Prostate gland (tissue), 2 donors: ENCODE measurements around the gene TNFSF9. TPM values are rescaled to one million over a fixed set of nuclear protein-coding genes. Genes with fewer than 3 reads are reported as not detected.

Source experiments
- DNase-seq: peaks from one replicate; pipeline ENCODE4 v3.0.0-alpha.2; 2019; ENCODE audit warnings: low spot score
- H3K27ac ChIP-seq, 2 donors: fragments of 200-600 bp; sonication (generic); 2 replicates each; pipeline ENCODE4 v1.5.1; 2017 to 2019
- H3K27me3 ChIP-seq: fragments of 200-600 bp; sonication (generic); replicated peaks from 2 replicates; pipeline ENCODE4 v1.5.1; 2019; ENCODE audit not compliant: insufficient read depth
- H3K36me3 ChIP-seq, 2 donors: fragments of 200-600 bp; sonication (generic); 1 replicate in 1 of 2; 2 replicates in 1 of 2; pipeline versions ENCODE4 v1.5.1 to v1.8.1; 2017 to 2019
- H3K4me1 ChIP-seq: fragments of 200-600 bp; sonication (generic); replicated peaks from 2 replicates; pipeline ENCODE4 v1.5.1; 2019
- H3K4me3 ChIP-seq, 2 donors: fragments of 200-600 bp; sonication (generic); 2 replicates each; pipeline ENCODE4 v1.5.1; 2017 to 2019
- H3K9me3 ChIP-seq: fragments of 200-600 bp; sonication (generic); 2 replicates; pipeline ENCODE4 v1.5.1; 2017
- POLR2A ChIP-seq: fragments of 450-650 bp; IDR thresholded peaks from one replicate; pipeline ENCODE4 v1.6.1; 2016; ENCODE audit warnings: antibody characterized with exemption, mild to moderate bottlenecking
- POLR2AphosphoS5 ChIP-seq: sonication (generic); formaldehyde crosslinking; IDR thresholded peaks from one replicate; pipeline ENCODE4 v1.6.1; 2017; ENCODE audit warnings: antibody characterized with exemption
- WGBS: methylation state at CpG from one replicate; pipeline ENCODE4 v1.1.5; 2018; 5-methylcytosine and 5-hydroxymethylcytosine counted together
- intact Hi-C: fragments of 100-400 bp; cut with DNase I; formaldehyde crosslinking; loops from one replicate; pipeline ENCODE4 v1.14.2; 2022
- total RNA-seq, 2 donors: library from RNA; depleted of rRNA; stranded (reverse); fragments of >200 nt; gene quantifications; one replicate each; pipeline ENCODE4 v1.1.0, GENCODE V29; 2016
- TF ChIP-seq, protein P1 (sequence below), 4 experiments: fragments of 200-600 bp in 2 of 4; fragments of 450-650 bp in 2 of 4; sonication (generic) in 2 of 4; IDR thresholded peaks; 1 replicate in 3 of 4; 2 replicates in 1 of 4; pipeline ENCODE4 v1.5.1; 2016 to 2019; ENCODE audit warnings: antibody characterized with exemption in 4 of 4, mild to moderate bottlenecking in 2 of 4, moderate library complexity in 2 of 4

The TNFSF9 gene
- total RNA-seq, 2 donors from 2014 or later: 4.5 TPM; not detected in 1

DNA sequence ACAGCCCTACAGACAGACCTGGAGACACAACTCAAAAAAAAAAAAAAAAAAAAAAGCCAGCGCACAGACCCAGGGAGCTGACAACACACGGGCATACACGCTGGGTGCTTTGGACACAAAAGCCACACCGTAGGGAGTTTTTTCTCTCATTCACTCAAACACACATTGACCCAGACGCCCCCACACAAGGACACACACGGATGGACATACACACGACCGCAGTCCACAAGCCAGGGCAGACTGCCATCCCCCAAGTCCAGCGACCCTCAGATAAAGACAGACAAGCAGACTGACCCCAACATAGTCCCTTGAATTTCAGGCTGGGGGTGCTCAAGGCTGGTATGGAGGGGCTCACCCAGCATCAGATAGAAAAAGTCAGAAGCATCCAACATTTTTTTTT is 16.7 kb upstream of the TNFSF9 start:
- DNase-seq: no peak
- 73% methylated on average over 9 of the region's 9 CpGs for WGBS
- intact Hi-C loops: no loop called here

DNA sequence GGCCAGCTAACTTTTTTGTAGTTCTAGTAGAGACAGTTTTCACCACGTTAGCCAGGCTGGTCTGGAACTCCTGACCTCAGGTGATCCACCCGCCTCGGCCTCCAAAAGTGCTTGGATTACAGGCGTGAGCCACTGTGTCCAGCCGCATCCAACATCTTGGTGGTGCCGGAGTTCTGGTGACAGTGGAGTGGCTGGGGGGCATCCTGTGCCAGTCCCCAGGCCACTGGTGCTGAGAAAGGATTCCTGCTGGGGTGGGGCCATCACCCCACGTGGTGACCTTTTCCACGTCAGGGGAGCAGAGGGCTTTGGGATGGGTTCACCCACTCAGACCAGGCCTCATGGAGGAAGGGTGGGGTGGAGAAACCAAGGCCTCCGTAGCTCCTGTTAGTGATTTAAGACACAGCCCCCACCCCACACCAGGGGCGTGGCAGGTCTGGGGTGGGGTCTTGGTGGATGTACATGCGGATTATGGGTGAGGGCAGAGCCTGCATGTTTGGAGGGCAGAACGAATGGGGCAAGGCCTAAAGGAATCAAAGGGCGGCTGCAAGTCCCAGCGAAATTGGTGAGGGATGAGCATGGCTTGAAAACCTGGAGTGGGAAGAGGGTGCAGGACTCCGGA is 15.8 kb upstream of the TNFSF9 start:
- 90% methylated on average over 15 of the region's 15 CpGs for WGBS
- no peaks in the 10 kb centered on the region for H3K4me1 ChIP-seq
- no peak overlapping the region for H3K4me3 ChIP-seq
- no peak for TF ChIP-seq POLR2AphosphoS5
- DNase-seq: no peak
- intact Hi-C loops: loop anchor here (5.0 kb wide), 1 partner anchor 117 kb away; no protein-coding TSS in a partner anchor
- H3K36me3 ChIP-seq: no peaks in the 10 kb centered on the region
- no peak overlapping the region for H3K27ac ChIP-seq
- no peaks in the 10 kb centered on the region for H3K9me3 ChIP-seq
- no peaks in the 10 kb centered on the region for H3K27me3 ChIP-seq

More for the DNA sequence above, 16.7 kb upstream of the TNFSF9 start:
- no peaks in the 10 kb centered on the region for H3K9me3 ChIP-seq
- TF ChIP-seq POLR2AphosphoS5 (no peak), POLR2A (no peak)
- TF ChIP-seq, protein P1, sequence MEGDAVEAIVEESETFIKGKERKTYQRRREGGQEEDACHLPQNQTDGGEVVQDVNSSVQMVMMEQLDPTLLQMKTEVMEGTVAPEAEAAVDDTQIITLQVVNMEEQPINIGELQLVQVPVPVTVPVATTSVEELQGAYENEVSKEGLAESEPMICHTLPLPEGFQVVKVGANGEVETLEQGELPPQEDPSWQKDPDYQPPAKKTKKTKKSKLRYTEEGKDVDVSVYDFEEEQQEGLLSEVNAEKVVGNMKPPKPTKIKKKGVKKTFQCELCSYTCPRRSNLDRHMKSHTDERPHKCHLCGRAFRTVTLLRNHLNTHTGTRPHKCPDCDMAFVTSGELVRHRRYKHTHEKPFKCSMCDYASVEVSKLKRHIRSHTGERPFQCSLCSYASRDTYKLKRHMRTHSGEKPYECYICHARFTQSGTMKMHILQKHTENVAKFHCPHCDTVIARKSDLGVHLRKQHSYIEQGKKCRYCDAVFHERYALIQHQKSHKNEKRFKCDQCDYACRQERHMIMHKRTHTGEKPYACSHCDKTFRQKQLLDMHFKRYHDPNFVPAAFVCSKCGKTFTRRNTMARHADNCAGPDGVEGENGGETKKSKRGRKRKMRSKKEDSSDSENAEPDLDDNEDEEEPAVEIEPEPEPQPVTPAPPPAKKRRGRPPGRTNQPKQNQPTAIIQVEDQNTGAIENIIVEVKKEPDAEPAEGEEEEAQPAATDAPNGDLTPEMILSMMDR (IDR thresholded peaks at IDR 0.05): no peak
- no peaks in the 10 kb centered on the region for H3K36me3 ChIP-seq
- H3K27me3 ChIP-seq: no peaks in the 10 kb centered on the region
- no peaks in the 10 kb centered on the region for H3K4me1 ChIP-seq
- no peak overlapping the region for H3K27ac ChIP-seq
- H3K4me3 ChIP-seq: no peak overlapping the region

DNA sequence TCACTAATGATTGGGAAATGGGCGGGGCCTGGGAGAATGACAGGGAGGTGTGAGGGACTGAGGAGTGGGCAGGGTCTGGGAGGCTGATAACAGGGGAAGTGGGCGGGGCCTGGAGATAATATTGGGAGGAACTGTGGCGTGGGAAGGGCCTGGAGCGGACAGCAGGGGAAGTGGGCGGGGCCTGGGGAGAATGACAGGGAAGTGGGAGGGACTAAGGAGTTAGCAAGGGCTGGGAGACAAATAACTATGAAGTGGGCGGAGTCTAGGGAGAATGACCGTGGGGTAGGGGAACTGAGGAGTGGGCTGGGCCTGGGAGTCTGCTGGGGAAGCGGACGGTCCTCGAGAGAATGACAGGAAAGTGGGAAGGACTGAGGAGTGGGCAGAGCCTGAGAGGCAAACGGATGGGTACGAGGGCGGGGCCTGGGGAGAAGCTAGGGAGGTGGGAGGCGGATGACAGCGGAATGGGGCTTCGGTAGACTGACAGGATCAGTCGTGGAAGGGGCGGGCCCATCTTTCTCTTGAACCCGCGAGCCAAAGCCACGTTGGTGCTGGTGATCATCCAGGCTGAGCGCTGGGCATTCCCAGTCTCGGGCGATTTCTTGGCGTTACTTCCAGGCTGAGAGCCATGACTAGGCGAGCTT is 14.7 kb upstream of the TNFSF9 start:
- TF ChIP-seq POLR2AphosphoS5: peak; percentile 42
- TF ChIP-seq, protein P1 (IDR thresholded peaks at IDR 0.05): no peak
- TF ChIP-seq POLR2A: peak; percentile 47
- peak; percentile 90 for DNase-seq
- H3K27me3 ChIP-seq: no peaks in the 10 kb centered on the region
- intact Hi-C loops: loop anchor here (2.0 to 5.0 kb wide), 2 partner anchors 116 to 347 kb away; no protein-coding TSS in a partner anchor
- peak overlapping the region; percentile 42 to 56 for H3K4me3 ChIP-seq
- H3K9me3 ChIP-seq: no peaks in the 10 kb centered on the region
- H3K4me1 ChIP-seq: no peaks in the 10 kb centered on the region
- H3K36me3 ChIP-seq: no peaks in the 10 kb centered on the region
- peak overlapping the region; percentile 79 to 82 for H3K27ac ChIP-seq
- 2% methylated on average over 25 of the region's 26 CpGs for WGBS

DNA sequence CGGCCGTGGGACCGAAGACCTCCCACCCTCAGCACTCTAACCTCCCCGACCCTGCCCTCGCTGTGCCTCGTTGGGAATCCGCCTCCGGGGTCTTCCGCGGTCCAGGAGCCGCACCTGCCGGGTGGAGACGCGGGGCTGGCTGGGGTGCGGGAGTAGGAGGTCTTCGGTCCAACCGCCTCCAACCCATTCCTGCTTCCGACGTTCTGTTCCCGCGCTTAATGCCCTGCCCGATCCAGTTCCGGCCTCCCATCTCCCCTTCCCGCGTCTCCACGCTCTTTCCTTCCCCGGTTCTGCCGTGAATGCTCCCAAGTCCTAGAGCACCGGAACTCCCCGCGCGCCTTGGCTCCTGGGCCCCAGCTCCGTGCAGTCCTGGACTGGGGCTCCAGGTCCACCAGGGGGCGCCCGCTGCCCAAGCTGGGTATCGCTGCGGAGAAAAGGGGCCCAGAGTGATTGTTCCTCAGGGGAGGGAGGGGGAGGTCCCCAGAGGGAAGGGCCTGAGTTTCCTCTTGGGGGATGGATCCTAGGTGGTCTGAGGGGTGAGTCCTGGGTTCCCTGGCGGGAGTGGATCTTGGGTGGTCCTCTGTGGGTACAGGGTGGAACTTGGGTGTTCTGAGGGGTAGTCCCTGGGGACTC is 14.1 kb upstream of the TNFSF9 start:
- no peaks in the 10 kb centered on the region for H3K36me3 ChIP-seq
- DNase-seq: peak; percentile 85
- H3K4me1 ChIP-seq: no peaks in the 10 kb centered on the region
- intact Hi-C loops: loop anchor here (2.0 to 5.0 kb wide), 2 partner anchors 116 to 346 kb away; no protein-coding TSS in a partner anchor
- H3K4me3 ChIP-seq: peak overlapping the region; percentile 42 to 56
- 2% methylated on average over 38 of the region's 38 CpGs for WGBS
- TF ChIP-seq, protein P1 (IDR thresholded peaks at IDR 0.05): peak; percentile 87 to 95 (median 88)
- TF ChIP-seq POLR2A (no peak), POLR2AphosphoS5 (peak; percentile 54)
- no peaks in the 10 kb centered on the region for H3K9me3 ChIP-seq
- H3K27ac ChIP-seq: peak overlapping the region; percentile 79 to 82
- no peaks in the 10 kb centered on the region for H3K27me3 ChIP-seq

DNA sequence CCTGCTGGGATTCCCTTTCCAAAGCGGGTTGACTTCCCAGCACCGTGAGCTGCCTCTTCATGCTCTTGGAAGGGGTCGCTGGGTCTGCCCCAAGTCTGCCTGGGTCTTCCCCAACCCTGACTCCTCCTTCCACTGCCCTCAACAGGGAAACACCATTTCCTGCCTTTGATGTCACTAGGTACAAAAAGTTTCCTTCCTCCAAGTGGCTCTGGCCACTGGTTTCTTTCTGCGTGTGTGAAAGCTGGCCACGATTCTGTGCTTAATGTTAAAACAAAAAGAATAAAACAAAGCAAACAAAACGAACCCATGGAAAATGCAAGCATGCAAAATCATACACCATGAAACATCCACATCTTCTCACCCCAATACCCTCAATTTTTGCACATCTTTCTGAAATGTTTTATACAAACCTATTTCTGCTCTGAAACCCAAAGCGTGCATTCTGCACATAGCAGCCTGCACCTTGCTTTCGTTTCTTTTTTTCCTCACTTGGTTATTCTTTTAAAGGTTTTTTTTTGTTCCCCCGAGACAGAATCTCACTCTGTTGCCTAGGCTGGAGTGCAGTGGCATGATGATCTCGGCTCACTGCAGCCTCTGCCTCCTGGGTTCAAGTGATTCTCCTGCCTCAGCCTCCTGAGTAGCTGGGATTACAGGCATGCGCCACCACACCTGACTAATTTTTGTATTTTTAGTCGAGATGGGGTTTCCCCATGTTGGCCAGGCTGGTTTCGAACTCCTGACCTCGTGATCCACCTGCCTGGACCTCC is 12.5 kb upstream of the TNFSF9 start:
- H3K27ac ChIP-seq: no peak overlapping the region
- no peaks in the 10 kb centered on the region for H3K9me3 ChIP-seq
- TF ChIP-seq POLR2A: no peak
- no peak for TF ChIP-seq POLR2AphosphoS5
- TF ChIP-seq, protein P1 (IDR thresholded peaks at IDR 0.05): no peak
- 50% methylated on average over 14 of the region's 14 CpGs for WGBS
- no peaks in the 10 kb centered on the region for H3K27me3 ChIP-seq
- H3K36me3 ChIP-seq: no peaks in the 10 kb centered on the region
- DNase-seq: no peak
- intact Hi-C loops: loop anchor here (5.0 kb wide), 1 partner anchor 114 kb away; no protein-coding TSS in a partner anchor
- no peaks in the 10 kb centered on the region for H3K4me1 ChIP-seq
- no peak overlapping the region for H3K4me3 ChIP-seq
